22Rv1 (cell line): ENCODE results near the gene RIN2.

ENCODE experiments used
- CTCF ChIP-seq: fragments of 450-650 bp; IDR thresholded peaks from 2 replicates; pipeline ENCODE4 v1.5.1; 2017; ENCODE audit warnings: mild to moderate bottlenecking
- ZFX ChIP-seq: fragments of 450-650 bp; IDR thresholded peaks from 2 replicates; pipeline ENCODE4 v1.6.1; 2017; ENCODE audit warnings: antibody characterized with exemption, borderline replicate concordance

GRCh38 chr20:19757487-19758132, 448 bp upstream of the RIN2 start:
- no peak for TF ChIP-seq CTCF
- TF ChIP-seq ZFX: no peak
